Epithelial cell of esophagus (primary cell): ENCODE results near the gene ANKRD1.

Source experiments
- DNase-seq: peaks from one replicate; pipeline ENCODE4 v3.0.0; 2010; ENCODE audit warnings: low read depth
- H3K4me3 ChIP-seq: 2 replicates; pipeline ENCODE4 v1.5.1; 2011; ENCODE audit warnings: mild to moderate bottlenecking, low read length, control low read depth
- TF ChIP-seq, protein P1 (sequence below): IDR thresholded peaks from 2 replicates; pipeline ENCODE4 v1.5.1; 2011; ENCODE audit warnings: low read depth, mild to moderate bottlenecking, low read length, control low read depth, inconsistent platforms; ENCODE audit not compliant: insufficient read depth; ENCODE audit errors: missing control alignments

ANKRD1 gene

DNA sequence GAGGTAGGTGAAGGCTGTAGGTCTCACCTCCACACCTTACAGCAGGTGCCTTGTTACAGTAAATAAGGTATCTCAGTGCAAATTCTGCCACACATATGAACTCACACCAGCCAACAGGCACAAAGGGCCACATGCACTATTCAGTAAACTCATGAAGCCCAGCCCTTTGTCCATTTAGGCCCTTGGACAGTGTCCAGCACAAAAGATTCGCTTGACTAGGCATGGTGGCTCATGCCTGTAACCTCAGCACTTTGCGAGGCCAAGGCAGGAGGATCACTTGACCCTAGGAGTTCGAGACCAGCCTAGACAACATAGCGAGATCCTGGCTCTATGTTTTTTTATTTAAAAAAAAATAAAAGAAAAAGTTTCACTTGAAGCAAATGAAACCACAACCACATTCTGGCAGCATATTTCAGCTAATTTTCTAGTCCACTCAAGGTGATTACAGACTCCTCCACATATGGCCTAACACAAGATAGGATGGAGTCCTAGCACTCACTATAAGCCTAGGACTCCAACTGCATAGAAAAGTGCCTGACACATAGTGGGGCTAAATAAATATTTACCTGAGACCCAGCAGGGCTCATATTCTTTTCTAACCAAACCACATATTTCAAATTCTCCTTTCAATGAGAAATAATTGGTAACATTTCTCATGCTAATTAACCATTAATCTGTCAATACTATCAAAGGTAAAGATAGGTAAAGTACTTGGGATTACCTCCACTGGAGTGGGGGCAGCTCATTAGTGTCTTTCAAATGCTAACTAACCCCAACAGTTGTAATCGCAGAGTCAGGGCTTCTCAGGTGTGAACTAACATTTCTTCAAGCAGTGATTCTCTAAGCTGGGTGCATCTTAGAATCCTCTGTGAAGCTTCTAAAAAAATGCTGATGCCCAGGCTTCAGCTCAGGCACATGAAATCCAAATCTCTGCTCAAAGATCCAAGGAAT, 4.5 kb upstream of the ANKRD1 start:
- TF ChIP-seq, protein P1, sequence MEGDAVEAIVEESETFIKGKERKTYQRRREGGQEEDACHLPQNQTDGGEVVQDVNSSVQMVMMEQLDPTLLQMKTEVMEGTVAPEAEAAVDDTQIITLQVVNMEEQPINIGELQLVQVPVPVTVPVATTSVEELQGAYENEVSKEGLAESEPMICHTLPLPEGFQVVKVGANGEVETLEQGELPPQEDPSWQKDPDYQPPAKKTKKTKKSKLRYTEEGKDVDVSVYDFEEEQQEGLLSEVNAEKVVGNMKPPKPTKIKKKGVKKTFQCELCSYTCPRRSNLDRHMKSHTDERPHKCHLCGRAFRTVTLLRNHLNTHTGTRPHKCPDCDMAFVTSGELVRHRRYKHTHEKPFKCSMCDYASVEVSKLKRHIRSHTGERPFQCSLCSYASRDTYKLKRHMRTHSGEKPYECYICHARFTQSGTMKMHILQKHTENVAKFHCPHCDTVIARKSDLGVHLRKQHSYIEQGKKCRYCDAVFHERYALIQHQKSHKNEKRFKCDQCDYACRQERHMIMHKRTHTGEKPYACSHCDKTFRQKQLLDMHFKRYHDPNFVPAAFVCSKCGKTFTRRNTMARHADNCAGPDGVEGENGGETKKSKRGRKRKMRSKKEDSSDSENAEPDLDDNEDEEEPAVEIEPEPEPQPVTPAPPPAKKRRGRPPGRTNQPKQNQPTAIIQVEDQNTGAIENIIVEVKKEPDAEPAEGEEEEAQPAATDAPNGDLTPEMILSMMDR = no peak
- DNase-seq = no peak
- no peak overlapping the region for H3K4me3 ChIP-seq

GRCh38 chr10:90924552-90924951, 3.7 kb upstream of the ANKRD1 start:
- TF ChIP-seq, protein P1 = no peak
- DNase-seq = no peak
- H3K4me3 ChIP-seq = no peak overlapping the region

DNA sequence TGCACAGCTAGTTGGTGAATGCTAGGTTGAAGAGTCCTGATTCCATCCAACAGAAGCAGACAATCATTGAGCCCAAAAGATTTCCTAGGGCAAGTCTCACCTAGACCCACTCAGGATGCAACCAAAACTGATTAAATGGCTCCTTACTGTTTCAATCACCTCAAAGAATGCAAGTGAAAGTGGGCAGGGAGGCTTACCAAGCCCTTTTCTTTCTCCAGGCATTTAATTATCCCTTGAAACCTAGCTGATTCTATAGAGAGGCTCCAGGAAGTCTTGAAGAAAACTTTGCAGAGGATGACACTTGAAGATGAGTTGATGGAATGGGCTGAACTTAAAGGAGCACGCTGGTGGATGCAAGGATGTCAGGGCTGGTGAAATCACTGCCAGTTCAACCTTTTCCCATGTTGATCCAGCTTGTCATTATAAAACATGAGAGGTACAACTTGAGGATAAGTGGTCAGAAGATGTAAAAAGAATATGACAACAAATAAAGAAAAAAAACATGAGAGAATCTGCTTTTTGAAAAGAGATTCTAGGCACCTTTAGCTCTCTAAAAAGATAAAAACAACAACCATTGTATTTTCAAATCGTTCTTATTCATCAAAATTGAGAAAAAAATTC, 2.3 kb upstream of the ANKRD1 start:
- TF ChIP-seq, protein P1 = no peak
- H3K4me3 ChIP-seq = no peak overlapping the region
- DNase-seq = no peak

DNA sequence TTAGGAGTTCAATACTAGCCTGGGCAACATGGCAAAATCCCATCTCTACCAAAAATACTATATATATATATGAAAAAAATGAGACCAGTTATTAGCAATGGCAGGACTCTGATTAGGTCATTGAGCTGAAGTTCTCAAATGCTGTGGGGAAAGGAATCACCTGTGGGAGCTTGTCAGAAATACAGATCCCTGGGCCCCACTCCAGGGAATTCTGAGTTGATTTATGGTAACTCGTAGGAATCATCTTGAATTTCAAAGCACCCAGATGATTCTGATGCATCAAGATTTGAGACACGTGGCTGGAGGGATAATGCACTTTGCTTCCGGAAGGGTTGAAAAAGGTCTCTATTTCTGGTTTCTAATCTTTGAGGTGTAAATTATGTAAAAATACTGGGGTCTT, 1.0 kb upstream of the ANKRD1 start:
- TF ChIP-seq, protein P1 = no peak
- no peak for DNase-seq
- H3K4me3 ChIP-seq = no peak overlapping the region

- H3K4me3 ChIP-seq = no peak overlapping the region
- TF ChIP-seq, protein P1 = no peak
- no peak for DNase-seq
These were observed 958 bp downstream of the ANKRD1 start for GRCh38 chr10:90919683-90920574.

DNA sequence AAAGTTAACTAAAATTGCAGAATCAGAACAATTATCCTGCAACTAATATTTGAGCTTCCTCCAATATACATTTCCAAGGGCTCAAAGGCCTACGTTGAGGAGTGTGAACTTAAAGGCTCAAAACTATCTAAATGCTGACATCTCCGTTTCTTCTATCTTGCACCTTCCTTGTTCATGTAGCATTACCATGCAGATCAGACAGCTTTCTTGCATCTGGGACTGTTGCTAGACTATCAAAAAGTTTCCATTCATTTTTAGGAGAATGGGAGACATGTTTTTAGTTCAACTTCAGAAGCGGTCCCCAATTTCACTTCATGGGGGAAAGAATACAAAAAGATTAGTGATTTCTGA, 2.9 kb downstream of the ANKRD1 start:
- no peak overlapping the region for H3K4me3 ChIP-seq
- TF ChIP-seq, protein P1 = no peak
- DNase-seq = no peak
